GM21526 (cell line): ENCODE measurements around the gene CCNB3.
"Not testable (repeated sequence)": the region's sequence is repeated elsewhere in the genome, so short reads cannot be mapped to it uniquely, and the experiment has no call there.

Experiments used
- ATAC-seq: cut with Tn5 transposase; IDR thresholded peaks from one replicate; pipeline ENCODE4 v1.9.1; 2021; ENCODE audit warnings: moderate library complexity; ENCODE audit not compliant: unreplicated experiment, low FRiP score

The CCNB3 gene

DNA sequence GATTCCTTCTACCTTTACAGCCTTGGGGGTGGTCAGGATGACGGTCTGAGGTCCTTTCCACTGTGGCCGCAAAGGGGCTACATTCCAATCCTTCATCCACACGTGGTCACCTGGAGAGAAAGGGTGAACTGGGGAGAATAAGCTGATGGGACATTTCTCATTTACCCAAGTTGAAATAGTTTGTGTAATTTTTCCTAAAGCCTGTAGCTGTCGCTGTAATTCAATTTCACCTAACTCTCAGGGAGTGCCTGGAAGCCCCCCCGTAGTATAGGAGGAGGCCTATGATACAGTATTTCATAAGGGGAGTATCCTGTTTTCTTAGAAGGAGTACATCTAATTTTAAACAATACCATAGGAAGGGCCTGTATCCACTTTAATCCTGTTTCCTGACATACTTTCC, 128.1 kb downstream of the CCNB3 start:
- not testable (repeated sequence) for ATAC-seq

DNA sequence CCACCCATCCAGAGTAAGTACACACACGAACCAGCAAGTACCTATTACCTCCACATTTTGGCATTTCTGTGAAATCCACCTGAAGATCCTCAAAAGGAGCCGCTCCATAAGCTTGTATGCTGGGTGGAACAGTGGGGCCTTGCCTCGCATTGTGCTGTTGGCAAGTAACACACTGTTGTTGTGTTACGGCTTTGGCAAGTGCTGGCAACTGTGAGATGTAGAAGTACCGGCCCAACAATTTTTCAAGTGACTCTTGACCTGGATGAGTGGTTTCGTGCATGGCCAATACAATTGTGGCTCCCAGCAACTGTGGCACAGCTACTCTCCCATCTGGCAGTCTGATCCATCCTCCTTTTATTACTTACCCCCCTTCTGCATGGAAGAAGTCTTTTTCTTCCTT, 128.7 kb downstream of the CCNB3 start:
- ATAC-seq = no peak

DNA sequence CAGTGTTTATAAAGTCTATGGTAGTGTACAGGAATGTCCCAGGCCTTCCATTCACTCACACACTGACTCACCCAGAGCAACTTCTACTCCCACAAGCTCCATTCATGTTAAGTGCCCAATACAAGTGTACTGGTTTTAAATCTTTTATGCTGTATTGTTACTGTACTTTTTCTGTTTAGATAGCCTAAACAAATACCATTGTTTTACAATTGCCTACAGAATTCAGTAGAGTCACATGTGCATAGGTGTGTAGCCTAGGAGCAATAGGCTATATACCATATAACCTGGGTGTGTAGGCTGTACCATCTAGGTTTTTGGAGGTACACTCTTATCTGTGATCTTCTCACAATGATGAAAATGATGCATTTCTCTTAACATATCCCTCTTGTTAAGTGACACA, 139.4 kb downstream of the CCNB3 start:
- ATAC-seq = no peak

- ATAC-seq = no peak
Observed at GRCh38 chrX:50372966-50373365, 168.4 kb downstream of the CCNB3 start.

GRCh38 chrX:50375481-50376267, 171.1 kb downstream of the CCNB3 start:
- ATAC-seq = no peak

DNA sequence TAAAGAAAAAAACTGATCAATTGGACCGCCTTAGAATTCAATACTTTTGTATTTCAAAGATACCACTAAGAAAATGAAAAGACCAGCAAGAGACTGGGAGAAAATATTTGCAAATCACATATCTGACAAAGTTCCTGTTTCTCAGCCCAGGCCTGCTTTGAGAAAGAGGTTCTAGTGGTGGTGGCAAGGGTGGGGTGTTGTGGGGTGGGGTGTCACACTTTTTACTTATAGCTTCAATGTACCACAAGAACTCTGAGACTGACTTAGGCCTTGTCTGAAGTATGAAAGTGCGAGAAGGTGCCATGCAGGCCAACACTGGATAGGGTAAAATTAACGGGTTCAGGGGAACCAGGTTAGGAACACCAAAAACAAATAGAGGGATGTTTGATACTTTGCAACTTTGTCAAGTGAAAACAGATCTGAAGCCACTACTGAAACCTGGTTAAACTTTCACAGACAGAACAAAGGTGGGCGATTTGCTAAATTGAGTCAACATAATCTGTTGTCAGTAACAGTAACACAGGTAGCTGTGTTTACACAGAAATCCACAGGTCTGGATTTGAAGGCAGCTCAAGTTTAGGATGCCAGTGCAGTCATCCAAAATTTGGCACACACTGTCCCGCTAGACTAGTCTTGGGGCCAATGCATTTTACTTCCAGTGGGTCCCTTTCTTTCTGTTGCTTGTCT, 177.3 kb downstream of the CCNB3 start:
- no peak for ATAC-seq

DNA sequence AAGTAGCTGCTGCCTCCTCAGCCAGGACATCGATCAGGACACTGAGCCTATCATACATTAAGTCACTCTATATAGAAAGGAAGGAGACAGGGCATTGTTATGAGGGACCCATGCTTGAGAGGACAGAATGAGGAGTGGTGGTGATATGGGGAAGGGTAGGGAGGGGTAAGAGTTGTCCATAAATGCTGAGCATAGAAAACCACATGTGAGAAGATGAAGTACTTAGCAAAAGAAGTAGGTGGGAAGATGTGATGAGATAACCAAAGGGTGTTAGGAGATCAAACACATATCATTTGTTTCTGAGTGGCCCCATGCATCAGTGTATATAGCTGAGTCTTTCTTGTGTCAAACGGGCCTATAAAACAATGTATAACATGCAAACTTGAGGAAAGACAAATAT, 182.0 kb downstream of the CCNB3 start:
- ATAC-seq = no peak

GRCh38 chrX:50393902-50394301, 189.3 kb downstream of the CCNB3 start:
- ATAC-seq = no peak
